Cardiac fibroblast (primary cell): ENCODE measurements around the gene PCDHAC2.

Experiments used
- DNase-seq, 2 donors: peaks; one replicate each; pipeline versions ENCODE4 v3.0.0 to v3.0.0-alpha.2; 2010; ENCODE audit warnings: low read depth in 2 of 2
- H3K4me3 ChIP-seq, 2 donors: replicated peaks in 1 of 2; 1 replicate in 1 of 2; 2 replicates in 1 of 2; pipeline ENCODE4 v1.5.1; 2011; ENCODE audit warnings: low read depth in 2 of 2, low read length in 2 of 2, mild to moderate bottlenecking in 2 of 2, moderate library complexity in 1 of 2
- TF ChIP-seq, protein P1 (sequence below): IDR thresholded peaks from one replicate; pipeline ENCODE4 v1.5.1; 2011; ENCODE audit warnings: low read depth, mild to moderate bottlenecking, low read length, inconsistent platforms

PCDHAC2 gene

DNA sequence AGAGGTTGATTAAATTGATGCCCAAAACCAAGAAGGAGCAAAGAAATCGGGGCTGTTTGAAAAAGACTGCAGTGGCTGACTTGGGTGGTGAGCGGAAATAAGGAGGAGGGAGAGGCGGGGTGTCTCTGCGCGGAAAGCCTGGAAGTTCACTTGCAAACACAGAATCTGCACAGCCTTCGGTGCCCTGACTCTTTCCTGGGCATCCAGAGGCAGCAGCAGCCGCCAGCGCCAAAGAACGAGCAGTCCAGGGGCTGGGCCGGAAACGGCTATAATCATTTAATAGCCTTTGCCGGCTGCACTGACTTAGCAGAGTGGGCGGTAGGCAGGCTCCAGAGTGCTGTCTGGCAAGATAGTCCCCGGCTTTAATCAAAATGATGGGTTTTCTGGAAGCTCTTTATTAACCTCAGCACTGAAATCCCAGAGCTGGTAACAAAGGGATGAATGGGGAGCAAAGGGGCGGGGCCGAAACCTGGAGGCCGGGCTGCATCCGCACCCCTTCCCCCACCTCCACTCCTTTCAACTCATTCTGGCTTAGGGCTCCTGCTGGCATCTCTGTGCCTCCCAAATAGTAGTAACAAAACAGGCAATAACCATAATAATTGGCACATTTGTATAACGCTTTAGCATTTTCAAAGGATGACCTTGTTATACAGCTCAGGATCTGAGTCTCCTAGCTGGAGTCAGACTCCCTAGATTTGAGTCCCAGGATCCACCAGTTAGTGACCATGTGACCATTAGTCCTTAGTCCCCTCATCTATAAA is 35.7 kb downstream of the PCDHAC2 start:
- no peak for DNase-seq
- peak overlapping the region in 1 of 2 donors; percentile 34 for H3K4me3 ChIP-seq
- TF ChIP-seq, protein P1, sequence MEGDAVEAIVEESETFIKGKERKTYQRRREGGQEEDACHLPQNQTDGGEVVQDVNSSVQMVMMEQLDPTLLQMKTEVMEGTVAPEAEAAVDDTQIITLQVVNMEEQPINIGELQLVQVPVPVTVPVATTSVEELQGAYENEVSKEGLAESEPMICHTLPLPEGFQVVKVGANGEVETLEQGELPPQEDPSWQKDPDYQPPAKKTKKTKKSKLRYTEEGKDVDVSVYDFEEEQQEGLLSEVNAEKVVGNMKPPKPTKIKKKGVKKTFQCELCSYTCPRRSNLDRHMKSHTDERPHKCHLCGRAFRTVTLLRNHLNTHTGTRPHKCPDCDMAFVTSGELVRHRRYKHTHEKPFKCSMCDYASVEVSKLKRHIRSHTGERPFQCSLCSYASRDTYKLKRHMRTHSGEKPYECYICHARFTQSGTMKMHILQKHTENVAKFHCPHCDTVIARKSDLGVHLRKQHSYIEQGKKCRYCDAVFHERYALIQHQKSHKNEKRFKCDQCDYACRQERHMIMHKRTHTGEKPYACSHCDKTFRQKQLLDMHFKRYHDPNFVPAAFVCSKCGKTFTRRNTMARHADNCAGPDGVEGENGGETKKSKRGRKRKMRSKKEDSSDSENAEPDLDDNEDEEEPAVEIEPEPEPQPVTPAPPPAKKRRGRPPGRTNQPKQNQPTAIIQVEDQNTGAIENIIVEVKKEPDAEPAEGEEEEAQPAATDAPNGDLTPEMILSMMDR = no peak

DNA sequence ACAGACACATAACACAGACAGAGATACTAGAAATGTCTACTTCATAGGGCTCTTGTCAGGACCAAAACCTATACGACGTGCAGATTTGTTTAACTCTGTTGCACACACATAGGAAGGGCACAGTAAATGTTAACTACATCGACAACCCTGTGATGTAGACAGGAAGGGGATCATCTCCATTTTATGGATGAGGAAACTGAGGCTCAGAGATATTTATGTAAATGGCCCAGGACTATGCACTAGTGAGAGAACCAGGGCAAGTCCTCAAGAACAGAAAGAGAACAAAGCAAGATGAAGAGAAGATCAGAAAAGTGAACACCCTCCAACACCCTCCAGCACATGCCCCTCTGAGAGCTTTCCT is 36.3 kb downstream of the PCDHAC2 start:
- H3K4me3 ChIP-seq = no peak overlapping the region
- TF ChIP-seq, protein P1 = no peak
- no peak for DNase-seq

DNA sequence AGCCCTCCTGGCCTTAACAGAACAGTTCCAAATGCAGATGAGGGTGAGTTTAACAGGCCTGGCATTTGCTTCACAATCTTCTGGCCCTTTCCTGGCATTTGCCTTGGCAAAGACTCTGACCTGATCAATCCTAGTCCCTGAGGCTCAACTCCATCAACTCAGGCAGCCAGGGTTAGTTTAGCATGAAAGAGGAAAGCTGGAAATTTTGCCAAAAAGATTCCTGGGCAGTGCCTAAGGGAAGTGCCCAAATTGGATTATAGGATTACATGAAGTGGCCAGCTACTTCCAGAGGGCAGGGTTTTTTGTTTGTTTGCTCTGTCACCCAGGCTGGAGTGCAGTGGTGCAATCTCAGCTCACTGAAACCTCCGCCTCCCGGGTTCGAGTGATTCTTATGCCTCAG is 36.8 kb downstream of the PCDHAC2 start:
- no peak overlapping the region for H3K4me3 ChIP-seq
- no peak for DNase-seq
- TF ChIP-seq, protein P1 = no peak

DNA sequence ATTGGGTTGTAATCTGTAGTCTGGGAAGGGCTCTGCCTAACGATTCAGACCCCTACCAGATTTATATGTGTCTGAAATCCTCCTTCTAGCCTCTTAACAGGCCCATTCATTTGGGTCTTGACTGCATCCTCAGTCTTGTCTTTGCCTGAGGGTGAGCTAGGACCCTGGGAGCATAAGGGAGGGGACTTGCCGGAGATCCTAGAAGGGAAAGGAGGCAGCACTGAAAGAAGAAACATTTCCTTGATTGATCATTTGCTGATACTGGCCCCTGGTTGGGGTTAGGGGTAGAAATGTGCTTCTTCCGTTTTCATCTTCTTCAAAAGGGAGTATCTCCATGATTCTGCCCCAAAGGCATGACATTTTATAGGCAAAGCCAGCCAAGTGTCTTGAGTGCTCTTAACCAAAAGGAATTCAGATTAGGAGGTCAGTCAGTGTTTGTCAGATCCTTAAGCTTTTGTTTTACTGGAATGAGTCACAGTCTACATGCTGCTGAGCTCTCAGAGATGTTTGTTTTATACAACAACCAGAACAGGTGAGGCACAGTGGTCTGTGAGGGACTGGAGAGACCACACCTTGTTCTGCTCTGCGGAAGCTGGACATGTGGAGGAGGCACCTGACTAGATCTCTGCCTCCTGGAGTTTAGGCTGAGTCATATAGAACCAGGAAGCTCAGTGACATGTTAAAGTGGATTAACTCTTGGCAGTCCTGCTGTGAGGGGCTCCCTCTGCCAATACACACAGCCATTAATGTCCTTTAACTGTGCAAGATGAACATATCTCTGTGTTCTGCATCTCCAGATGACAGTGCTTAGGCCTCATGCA is 37.7 kb downstream of the PCDHAC2 start:
- H3K4me3 ChIP-seq = no peak overlapping the region
- TF ChIP-seq, protein P1 = no peak
- peak in 1 of 2 donors; percentile 66 for DNase-seq

DNA sequence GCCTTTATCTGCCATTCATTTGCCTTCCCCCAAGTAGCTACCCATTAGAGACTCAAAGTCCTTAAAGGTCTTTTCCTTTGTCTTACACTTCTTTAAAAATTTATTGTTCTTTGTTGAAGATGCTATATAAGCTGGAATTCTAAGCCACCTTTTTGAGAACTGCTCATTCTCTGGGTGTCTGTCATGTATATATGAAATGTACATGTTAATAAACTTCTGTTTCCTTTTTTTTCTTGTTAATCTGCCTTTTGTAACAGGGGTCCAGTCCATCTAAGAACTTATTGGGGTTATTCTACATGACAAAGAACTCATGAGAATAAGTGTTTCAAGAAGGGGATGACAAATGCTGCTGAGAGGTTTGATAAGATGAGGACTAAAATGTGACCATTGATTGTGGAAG is 41.5 kb downstream of the PCDHAC2 start:
- TF ChIP-seq, protein P1 = no peak
- no peak for DNase-seq
- H3K4me3 ChIP-seq = no peak overlapping the region

DNA sequence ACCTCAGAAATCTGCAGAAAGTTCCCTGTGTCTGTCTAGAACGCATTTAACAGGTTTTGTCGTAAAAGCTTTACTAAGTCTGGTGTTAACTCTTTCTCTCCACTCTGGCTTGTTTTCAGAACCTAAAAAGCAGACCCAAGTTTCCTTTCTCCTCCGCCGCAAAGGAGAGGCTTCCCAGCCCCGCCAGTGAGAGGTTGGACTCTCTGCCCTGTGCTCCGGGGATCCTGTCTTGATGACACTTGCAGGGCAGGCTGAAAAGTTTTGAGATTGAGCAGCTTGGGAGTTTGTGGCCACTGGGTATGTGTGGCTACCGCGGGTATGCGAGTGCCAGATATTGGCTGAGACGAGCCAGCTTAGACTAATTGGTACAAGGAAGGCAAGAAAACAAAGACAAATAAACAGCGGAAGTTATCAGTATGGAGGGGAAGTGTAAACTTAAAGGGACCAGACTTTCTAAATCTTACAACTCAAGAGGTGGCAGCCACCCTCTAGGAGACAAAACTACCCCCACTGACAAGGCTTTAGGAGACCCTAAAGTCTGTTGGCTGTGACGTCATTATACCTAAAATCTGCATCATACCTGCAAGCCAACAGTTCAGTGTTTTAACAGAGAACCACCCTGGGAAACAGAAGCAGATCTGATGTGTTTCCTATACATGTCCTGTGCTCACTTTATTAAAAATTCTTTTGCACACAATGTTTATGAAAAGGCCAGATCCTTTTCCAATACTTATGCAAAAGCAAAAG is 43.9 kb downstream of the PCDHAC2 start:
- H3K4me3 ChIP-seq = no peak overlapping the region
- DNase-seq = no peak
- TF ChIP-seq, protein P1 = no peak
